ENCODE measurements around the gene PARD3. TPM values are rescaled to one million over a fixed set of nuclear protein-coding genes. Genes with fewer than 3 reads are reported as not detected.

The PARD3 gene
- total and polyA plus RNA-seq, 8 donors: 25.6 to 54.5 (median 47.8) TPM

- Histone ChIP-seq H3K36me3 (no peaks in the 10 kb centered on the region), H3K27me3 (no peaks in the 10 kb centered on the region), H3K9me3 (no peaks in the 10 kb centered on the region), H3K27ac (no peak overlapping the region), H3K4me1 (peaks cover 5 to 18% of the 10 kb centered on the region in 2 donors), H3K4me3 (no peak overlapping the region)
- intact Hi-C loops (cut with DNase I): no loop called here
- TF ChIP-seq, protein P1, sequence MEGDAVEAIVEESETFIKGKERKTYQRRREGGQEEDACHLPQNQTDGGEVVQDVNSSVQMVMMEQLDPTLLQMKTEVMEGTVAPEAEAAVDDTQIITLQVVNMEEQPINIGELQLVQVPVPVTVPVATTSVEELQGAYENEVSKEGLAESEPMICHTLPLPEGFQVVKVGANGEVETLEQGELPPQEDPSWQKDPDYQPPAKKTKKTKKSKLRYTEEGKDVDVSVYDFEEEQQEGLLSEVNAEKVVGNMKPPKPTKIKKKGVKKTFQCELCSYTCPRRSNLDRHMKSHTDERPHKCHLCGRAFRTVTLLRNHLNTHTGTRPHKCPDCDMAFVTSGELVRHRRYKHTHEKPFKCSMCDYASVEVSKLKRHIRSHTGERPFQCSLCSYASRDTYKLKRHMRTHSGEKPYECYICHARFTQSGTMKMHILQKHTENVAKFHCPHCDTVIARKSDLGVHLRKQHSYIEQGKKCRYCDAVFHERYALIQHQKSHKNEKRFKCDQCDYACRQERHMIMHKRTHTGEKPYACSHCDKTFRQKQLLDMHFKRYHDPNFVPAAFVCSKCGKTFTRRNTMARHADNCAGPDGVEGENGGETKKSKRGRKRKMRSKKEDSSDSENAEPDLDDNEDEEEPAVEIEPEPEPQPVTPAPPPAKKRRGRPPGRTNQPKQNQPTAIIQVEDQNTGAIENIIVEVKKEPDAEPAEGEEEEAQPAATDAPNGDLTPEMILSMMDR (IDR thresholded peaks at IDR 0.05): no peak
- ATAC-seq: no peak
- DNase-seq: no peak
Measured at GRCh38 chr10:34800624-34801023, 14.5 kb downstream of the PARD3 start.

- no peak for ATAC-seq
- intact Hi-C loops (cut with DNase I): no loop called here
- Histone ChIP-seq H3K27ac (no peak overlapping the region), H3K9me3 (no peaks in the 10 kb centered on the region), H3K4me3 (no peak overlapping the region), H3K27me3 (no peaks in the 10 kb centered on the region), H3K4me1 (peaks cover 5 to 18% of the 10 kb centered on the region in 2 donors), H3K36me3 (no peaks in the 10 kb centered on the region)
- no peak for DNase-seq
- TF ChIP-seq, protein P1 (IDR thresholded peaks at IDR 0.05): no peak
Measured at GRCh38 chr10:34798654-34799053, 16.4 kb downstream of the PARD3 start.

GRCh38 chr10:34797155-34797554 is 17.9 kb downstream of the PARD3 start:
- no peaks in the 10 kb centered on the region for H3K27me3 ChIP-seq
- TF ChIP-seq, protein P1 (IDR thresholded peaks at IDR 0.05): no peak
- H3K4me1 ChIP-seq: peaks cover 5 to 18% of the 10 kb centered on the region in 2 donors
- H3K36me3 ChIP-seq: no peaks in the 10 kb centered on the region
- DNase-seq (no peak), ATAC-seq (no peak)
- no peak overlapping the region for H3K4me3 ChIP-seq
- no peak overlapping the region for H3K27ac ChIP-seq
- intact Hi-C loops (cut with DNase I): no loop called here
- no peaks in the 10 kb centered on the region for H3K9me3 ChIP-seq

DNA sequence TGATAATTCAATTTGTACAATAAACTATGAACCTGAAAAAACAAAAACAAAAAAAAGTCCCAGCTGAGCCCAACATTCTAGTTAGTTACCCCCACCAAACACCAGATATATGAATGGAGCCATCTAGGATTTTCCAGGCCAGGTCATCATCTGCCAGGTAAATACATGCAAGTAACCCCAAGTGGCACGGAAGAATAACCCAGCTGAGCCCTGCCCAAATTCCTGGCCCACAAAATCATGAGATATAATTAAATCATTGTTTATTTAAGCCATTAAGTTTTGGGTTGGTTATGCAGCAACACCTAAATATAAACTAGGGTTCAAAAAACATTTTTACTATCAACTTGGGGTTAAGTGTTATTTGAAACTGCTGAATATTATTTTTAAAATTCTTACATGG is 19.0 kb downstream of the PARD3 start:
- Histone ChIP-seq H3K36me3 (no peaks in the 10 kb centered on the region), H3K27ac (no peak overlapping the region), H3K4me1 (peaks cover under 1 to 12% of the 10 kb centered on the region in 2 donors), H3K4me3 (no peak overlapping the region), H3K9me3 (no peaks in the 10 kb centered on the region), H3K27me3 (no peaks in the 10 kb centered on the region)
- intact Hi-C loops (cut with DNase I): no loop called here
- DNase-seq: no peak
- TF ChIP-seq, protein P1 (IDR thresholded peaks at IDR 0.05): no peak
- ATAC-seq: no peak

DNA sequence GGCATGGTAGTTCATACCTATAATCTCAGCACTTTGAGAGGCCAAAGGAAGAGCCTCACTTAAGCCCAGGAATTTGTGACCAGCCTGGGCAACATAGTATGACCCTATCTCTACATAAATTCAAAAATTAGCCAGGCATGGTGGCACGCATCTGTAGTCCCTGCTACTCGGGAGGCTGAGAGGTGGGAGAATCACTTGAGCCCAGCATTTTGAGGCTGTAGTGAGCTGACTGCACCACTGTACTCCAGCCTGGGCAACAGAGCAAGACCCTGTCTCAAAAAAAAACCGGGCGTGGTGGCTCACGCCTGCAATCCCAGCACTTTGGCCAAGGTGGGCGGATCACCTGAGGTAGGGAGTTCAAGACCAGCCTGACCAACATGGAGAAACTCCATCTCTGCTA is 19.8 kb downstream of the PARD3 start:
- H3K9me3 ChIP-seq: no peaks in the 10 kb centered on the region
- H3K4me1 ChIP-seq: peaks cover 4 to 5% of the 10 kb centered on the region in 2 donors
- DNase-seq: no peak
- intact Hi-C loops (cut with DNase I): no loop called here
- no peak overlapping the region for H3K4me3 ChIP-seq
- TF ChIP-seq, protein P1 (IDR thresholded peaks at IDR 0.05): no peak
- H3K27me3 ChIP-seq: no peaks in the 10 kb centered on the region
- H3K27ac ChIP-seq: no peak overlapping the region
- H3K36me3 ChIP-seq: no peaks in the 10 kb centered on the region
- ATAC-seq: no peak
